GM12873 (cell line): Measurements from ENCODE around the gene CISD1.

Experiments used
- CTCF ChIP-seq: IDR thresholded peaks from 2 replicates; pipeline ENCODE4 v1.5.1; 2012; ENCODE audit warnings: low read depth, mild to moderate bottlenecking, moderate library complexity, low read length, control low read depth; ENCODE audit not compliant: insufficient read depth; ENCODE audit errors: missing control alignments

Gene CISD1

GRCh38 chr10:58240531-58240930 is 28.4 kb upstream of the CISD1 start:
- TF ChIP-seq CTCF, result no peak

- TF ChIP-seq CTCF, result no peak
Observed at GRCh38 chr10:58241346-58241745, 27.6 kb upstream of the CISD1 start.

GRCh38 chr10:58243269-58243668 is 25.7 kb upstream of the CISD1 start:
- TF ChIP-seq CTCF, result no peak

- no peak for TF ChIP-seq CTCF
Observed at GRCh38 chr10:58253184-58253583, 15.8 kb upstream of the CISD1 start.

GRCh38 chr10:58254644-58255043 is 14.3 kb upstream of the CISD1 start:
- TF ChIP-seq CTCF, result no peak

- TF ChIP-seq CTCF, result peak; percentile 28
Observed at GRCh38 chr10:58258977-58259692, 9.8 kb upstream of the CISD1 start.

GRCh38 chr10:58260334-58260733 is 8.6 kb upstream of the CISD1 start:
- no peak for TF ChIP-seq CTCF

GRCh38 chr10:58262766-58263165 is 6.2 kb upstream of the CISD1 start:
- TF ChIP-seq CTCF, result no peak
